GM19438 (cell line): ENCODE data around the gene BFSP1.

Source experiments
- ATAC-seq: cut with Tn5 transposase; IDR thresholded peaks from one replicate; pipeline ENCODE4 v1.9.1; 2021; ENCODE audit warnings: low read depth; ENCODE audit not compliant: unreplicated experiment

The BFSP1 gene

DNA sequence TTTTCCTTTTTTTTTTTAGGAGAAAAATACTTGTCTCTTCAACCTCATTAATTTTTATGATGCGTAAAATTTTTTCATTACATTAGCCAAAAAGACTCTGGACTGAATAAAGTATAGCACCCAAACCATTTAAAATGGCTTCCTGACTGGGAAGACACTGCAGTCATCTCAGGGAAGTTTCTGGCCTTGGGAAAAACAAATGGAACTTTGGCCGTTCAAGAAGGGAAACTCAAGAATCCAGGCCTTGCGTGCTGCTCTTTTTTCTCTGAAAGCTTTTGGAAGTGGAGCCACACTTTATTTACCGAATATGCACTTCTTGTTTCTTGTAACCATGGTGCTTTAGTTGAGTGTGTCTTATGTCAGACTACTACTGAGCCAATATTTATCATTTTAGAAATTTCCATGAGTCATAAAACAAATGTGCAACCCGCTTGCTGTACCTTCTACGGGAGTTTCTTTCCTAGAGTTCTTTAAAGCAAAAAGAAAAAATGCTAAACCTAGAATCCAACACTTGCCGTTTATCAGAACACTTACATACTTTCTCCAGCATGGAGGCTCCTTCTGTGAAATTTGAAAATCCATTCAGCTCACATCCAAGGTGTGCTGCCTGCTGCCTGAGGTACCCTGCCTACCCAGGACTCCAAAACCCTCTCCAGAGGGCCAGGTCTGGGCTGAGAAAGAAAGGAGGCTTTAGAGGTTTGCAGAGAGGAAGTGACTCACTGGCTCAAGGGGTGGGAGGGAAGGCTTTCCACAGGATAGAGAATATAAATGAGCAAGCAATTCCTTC is 27.2 kb upstream of the BFSP1 start:
- no peak for ATAC-seq

DNA sequence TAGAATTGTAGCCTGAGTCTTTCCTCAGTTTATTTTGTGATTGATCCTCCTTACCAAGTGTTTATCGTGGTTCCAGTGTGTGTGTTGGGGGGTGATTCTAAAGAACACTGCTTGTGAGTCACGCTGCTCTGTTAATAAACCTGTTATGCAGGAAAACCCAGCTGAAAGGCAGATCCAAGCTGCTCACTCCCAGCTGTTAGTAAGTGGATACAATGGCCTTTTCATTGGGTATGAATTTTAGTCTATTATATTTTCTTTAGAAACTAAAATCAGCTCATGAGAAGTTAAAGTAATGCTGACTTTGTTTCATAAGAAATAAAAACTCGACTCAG is 26.5 kb upstream of the BFSP1 start:
- ATAC-seq = no peak

GRCh38 chr20:17556837-17557674 is 25.9 kb upstream of the BFSP1 start:
- no peak for ATAC-seq

GRCh38 chr20:17555106-17555505 is 23.9 kb upstream of the BFSP1 start:
- ATAC-seq = no peak

DNA sequence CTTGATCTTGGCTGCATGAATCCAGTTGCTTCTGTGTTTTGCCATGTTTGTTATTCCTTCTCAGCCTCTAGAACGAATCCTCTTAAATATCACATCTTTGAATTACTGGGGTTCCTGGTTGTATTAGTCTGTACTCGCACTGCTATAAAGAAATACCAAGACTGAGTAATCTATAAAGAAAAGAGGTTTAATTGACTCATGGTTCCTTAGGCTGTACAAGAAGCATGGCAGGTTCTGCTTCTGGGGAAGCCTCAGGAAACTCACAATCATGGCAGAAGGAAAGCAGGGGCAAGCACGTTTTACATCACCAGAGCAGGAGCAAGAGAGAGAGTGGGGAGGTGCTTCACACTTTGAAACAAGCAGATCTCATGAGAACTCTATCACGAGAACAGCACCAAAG is 18.0 kb upstream of the BFSP1 start:
- ATAC-seq = no peak

DNA sequence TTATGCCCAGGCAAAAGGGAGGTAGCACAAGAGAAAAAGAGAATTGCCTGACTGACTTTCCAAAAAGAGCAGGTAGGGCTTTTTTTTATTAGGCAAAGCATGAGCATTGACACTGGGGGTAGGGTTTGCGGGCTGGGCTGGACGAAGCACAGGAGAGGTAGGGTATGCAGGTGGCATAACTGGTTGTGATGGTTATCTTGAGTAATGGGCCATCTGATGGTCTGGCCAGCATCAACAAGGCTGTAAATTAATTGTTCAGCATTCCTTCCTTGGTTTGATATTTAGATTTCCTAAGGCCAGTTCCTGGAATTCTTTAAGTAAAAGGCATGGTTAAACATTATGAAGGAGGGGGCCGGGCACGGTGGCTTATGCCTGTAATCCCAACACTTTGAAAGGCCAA is 13.9 kb upstream of the BFSP1 start:
- ATAC-seq = no peak

DNA sequence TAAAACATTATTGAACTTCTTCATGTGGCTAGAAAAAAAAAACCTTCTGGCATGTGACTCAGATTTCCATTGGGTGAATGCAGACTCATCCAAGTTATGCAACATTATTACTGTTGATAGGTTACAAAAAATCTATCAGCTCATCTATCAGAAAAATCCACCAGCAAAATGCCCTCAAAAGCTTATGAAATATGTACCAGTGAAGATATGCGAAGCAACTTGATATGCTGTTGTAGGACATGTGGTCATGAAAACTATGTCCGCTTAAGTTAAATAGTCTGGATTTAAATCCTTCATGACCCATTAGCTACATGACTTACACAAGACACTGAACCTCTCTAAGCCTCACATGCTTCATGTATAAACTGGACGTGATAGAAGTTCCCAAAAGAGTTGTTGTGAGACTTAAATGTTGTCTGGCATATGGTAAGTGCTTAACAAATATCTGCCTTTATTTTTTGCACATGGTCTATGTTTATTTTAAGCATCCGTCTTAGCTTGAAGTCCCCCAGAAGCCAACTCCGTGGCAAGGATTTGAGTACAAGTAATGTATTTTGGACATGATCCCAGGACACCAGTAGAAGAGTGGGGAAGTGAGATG is 12.5 kb upstream of the BFSP1 start:
- ATAC-seq = no peak

GRCh38 chr20:17542993-17543412 is 11.8 kb upstream of the BFSP1 start:
- ATAC-seq = no peak

DNA sequence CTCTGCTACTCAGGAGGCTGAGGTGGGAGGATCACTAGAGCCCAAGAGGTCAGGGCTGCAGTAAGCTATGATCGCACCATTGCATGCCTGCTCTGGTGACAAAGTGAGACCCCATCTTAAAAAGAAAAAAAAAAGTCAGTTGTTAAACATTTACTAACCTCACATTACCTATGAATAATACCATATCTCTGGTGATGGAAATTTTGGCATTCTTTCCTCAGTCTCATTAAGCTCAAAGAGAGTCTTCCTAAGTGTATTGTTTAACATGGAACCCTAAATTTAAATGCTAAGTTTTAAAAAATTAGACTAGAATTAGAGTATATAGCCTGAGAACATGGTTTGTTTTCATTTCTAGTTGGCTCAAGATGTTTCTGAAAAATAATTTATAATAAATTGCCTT is 11.3 kb upstream of the BFSP1 start:
- no peak for ATAC-seq

DNA sequence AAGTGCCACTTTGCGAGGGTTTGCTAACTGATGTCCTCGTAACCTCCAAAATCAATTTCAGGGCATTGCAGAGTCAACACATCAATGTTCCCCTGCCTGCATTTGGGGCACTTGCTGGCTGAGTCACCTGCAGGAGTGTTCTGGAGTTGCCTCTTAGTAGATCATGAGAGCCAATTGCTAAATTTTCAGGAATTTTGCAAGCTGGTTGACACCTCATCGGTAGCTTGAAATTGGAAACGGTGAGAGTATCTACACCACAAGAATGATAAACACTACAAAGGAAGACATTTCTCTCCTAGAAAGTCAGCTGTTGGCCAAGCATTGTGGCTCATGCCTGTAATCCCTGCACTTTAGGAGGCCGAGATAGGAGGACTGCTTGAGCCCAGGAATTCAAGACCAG is 10.8 kb upstream of the BFSP1 start:
- no peak for ATAC-seq

- ATAC-seq = no peak
These were observed 10.4 kb upstream of the BFSP1 start for GRCh38 chr20:17541596-17541995.

DNA sequence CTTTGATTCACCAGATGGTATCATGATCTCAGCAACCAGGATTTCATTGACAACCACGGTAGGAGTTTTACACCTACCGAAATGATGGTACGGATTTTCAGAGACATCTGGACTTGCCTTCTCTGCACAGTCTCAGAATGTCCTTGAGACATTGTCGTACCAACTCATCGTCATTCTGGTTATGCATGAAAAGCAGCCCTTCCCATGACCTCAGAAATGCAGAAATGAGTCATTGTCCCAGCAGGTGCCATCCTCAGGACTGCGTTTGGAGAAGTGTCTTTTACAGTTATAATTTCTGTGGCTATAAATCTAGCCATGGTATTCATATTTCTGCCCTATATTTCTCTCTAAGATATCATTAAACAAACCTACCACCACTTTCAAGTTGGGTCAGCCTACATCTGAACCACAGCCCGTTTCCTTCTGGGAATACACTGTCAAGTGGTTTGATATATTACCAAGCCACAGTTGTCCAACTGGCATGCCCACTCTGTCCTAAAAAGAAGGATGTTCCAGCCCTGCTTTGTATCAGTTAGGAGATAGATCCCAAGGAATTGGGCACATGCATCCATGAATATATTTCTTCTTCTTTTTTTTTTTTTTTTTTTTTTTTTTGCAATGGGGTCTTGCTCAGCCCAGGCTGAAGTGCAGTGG is 7.5 kb upstream of the BFSP1 start:
- peak; percentile 81 for ATAC-seq

DNA sequence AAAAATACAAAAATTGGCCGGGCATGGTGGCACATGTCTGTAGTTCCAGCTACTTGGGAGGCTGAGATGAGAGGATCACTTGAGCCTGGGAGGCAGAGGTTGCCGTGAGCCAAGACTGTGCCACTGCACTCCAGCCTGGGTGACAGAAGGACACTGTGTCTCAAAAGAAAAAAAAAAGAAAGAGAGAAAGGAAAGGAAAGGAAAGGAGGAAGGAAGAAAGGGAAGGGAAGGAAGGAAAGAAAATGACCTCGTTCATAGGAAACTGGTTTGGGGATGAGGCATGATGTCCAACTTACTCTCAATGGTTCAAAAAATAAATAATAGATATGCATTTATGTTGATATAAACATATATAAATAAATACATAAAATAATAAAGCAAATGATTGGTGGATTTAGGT is 6.8 kb upstream of the BFSP1 start:
- no peak for ATAC-seq

GRCh38 chr20:17536944-17537444 is 5.8 kb upstream of the BFSP1 start:
- ATAC-seq = peak; percentile 62

GRCh38 chr20:17534077-17534476 is 2.9 kb upstream of the BFSP1 start:
- ATAC-seq = no peak

DNA sequence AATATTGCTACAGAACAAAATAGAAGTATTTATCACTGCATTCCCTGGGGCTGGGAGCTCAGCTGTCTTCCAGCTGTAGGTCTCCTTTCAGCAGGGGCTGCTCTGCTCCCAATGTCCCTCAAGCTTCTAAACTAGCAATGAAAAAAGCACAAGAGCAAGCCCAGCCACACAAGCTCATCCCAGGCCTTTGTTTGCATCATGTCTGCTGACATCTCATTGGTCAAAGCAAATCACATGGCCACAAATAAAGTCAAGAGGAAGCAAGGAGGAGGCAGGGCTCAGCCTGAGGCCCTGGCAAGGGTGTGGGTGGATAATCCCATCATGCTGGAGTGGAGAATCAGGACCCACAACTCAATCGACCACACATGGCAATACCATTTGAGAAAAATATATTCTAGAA is 2.2 kb upstream of the BFSP1 start:
- ATAC-seq = no peak

DNA sequence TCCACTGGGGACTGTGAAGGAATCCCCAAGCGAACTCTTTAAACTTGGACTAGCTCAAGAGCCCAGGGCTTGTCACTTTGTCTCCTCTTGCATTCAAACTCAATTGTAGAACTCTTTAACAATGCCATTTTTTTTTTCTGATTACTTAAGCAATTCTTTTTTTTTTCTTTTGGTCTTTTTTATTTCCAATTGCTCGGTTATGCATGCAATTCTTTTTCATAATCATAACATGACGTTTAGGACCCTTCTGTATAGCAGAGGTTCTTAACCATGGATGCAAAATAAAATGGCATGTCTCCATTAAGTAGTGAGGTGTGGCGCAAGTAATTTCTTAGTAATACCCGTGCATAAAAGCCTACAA is 466 bp upstream of the BFSP1 start:
- no peak for ATAC-seq

GRCh38 chr20:17530153-17530552 is 1.0 kb downstream of the BFSP1 start:
- no peak for ATAC-seq

- no peak for ATAC-seq
These were observed 1.6 kb downstream of the BFSP1 start for GRCh38 chr20:17529586-17529985.

- no peak for ATAC-seq
These were observed 5.5 kb downstream of the BFSP1 start for GRCh38 chr20:17525650-17526049.

- ATAC-seq = no peak
These were observed 6.0 kb downstream of the BFSP1 start for GRCh38 chr20:17525132-17525531.
